ENCODE data around the gene RBM18. TPM values are rescaled to one million over a fixed set of nuclear protein-coding genes. Genes with fewer than 3 reads are reported as not detected.

RBM18 gene
- total and polyA plus RNA-seq, 4 donors = 7.6 to 16.6 (median 11.6) TPM

- Histone ChIP-seq H3K36me3 (ENCODE audit: control insufficient read depth in 1 of 2, insufficient read depth in 2 of 2, low read length in 1 of 2) (no peaks in the 10 kb centered on the region), H3K4me1 (ENCODE audit: control insufficient read depth in 1 of 2, insufficient read depth in 2 of 2, low read length in 2 of 2) (no peaks in the 10 kb centered on the region), H3K27me3 (ENCODE audit: control insufficient read depth in 1 of 2, insufficient read depth in 2 of 2, low read length in 1 of 2) (peaks cover 0 to 2% of the 10 kb centered on the region in 2 donors), H3K27ac (ENCODE audit: low read depth in 1 of 2, low read length in 2 of 2) (no peak overlapping the region), H3K4me3 (ENCODE audit: low read length in 2 of 2) (no peak overlapping the region), H3K9me3 (ENCODE audit: control insufficient read depth, low read length) (no peaks in the 10 kb centered on the region)
- intact Hi-C loops (cut with DNase I) = no loop called here
- DNase-seq (peak in 1 of 2 donors; percentile 48), ATAC-seq (ENCODE audit: low FRiP score) (no peak)
- WGBS, 2 donors = 85 to 86% methylated on average over 9 of the region's 9 CpGs
Measured at GRCh38 chr9:122206118-122207046, 58.3 kb downstream of the RBM18 start.

GRCh38 chr9:122205176-122205575, 59.5 kb downstream of the RBM18 start:
- Histone ChIP-seq H3K36me3 (ENCODE audit: control insufficient read depth in 1 of 2, insufficient read depth in 2 of 2, low read length in 1 of 2) (no peaks in the 10 kb centered on the region), H3K27me3 (ENCODE audit: control insufficient read depth in 1 of 2, insufficient read depth in 2 of 2, low read length in 1 of 2) (no peaks in the 10 kb centered on the region), H3K9me3 (ENCODE audit: control insufficient read depth, low read length) (no peaks in the 10 kb centered on the region), H3K4me3 (ENCODE audit: low read length in 2 of 2) (no peak overlapping the region), H3K27ac (ENCODE audit: low read depth in 1 of 2, low read length in 2 of 2) (no peak overlapping the region), H3K4me1 (ENCODE audit: control insufficient read depth in 1 of 2, insufficient read depth in 2 of 2, low read length in 2 of 2) (no peaks in the 10 kb centered on the region)
- intact Hi-C loops (cut with DNase I) = no loop called here
- 89% methylated on average over 8 of the region's 8 CpGs for WGBS, 2 donors
- ATAC-seq (ENCODE audit: low FRiP score) = no peak
- DNase-seq = no peak

GRCh38 chr9:122204491-122204890, 60.1 kb downstream of the RBM18 start:
- WGBS, 2 donors = 89 to 91% methylated on average over 12 of the region's 12 CpGs
- ATAC-seq (ENCODE audit: low FRiP score) (no peak), DNase-seq (peak in 1 of 2 donors; percentile 61)
- Histone ChIP-seq H3K27me3 (ENCODE audit: control insufficient read depth in 1 of 2, insufficient read depth in 2 of 2, low read length in 1 of 2) (no peaks in the 10 kb centered on the region), H3K9me3 (ENCODE audit: control insufficient read depth, low read length) (no peaks in the 10 kb centered on the region), H3K4me3 (ENCODE audit: low read length in 2 of 2) (no peak overlapping the region), H3K27ac (ENCODE audit: low read depth in 1 of 2, low read length in 2 of 2) (no peak overlapping the region), H3K4me1 (ENCODE audit: control insufficient read depth in 1 of 2, insufficient read depth in 2 of 2, low read length in 2 of 2) (no peaks in the 10 kb centered on the region), H3K36me3 (ENCODE audit: control insufficient read depth in 1 of 2, insufficient read depth in 2 of 2, low read length in 1 of 2) (no peaks in the 10 kb centered on the region)
- intact Hi-C loops (cut with DNase I) = no loop called here

- Histone ChIP-seq H3K36me3 (ENCODE audit: control insufficient read depth in 1 of 2, insufficient read depth in 2 of 2, low read length in 1 of 2) (no peaks in the 10 kb centered on the region), H3K27me3 (ENCODE audit: control insufficient read depth in 1 of 2, insufficient read depth in 2 of 2, low read length in 1 of 2) (no peaks in the 10 kb centered on the region), H3K4me3 (ENCODE audit: low read length in 2 of 2) (no peak overlapping the region), H3K4me1 (ENCODE audit: control insufficient read depth in 1 of 2, insufficient read depth in 2 of 2, low read length in 2 of 2) (no peaks in the 10 kb centered on the region), H3K27ac (ENCODE audit: low read depth in 1 of 2, low read length in 2 of 2) (no peak overlapping the region), H3K9me3 (ENCODE audit: control insufficient read depth, low read length) (no peaks in the 10 kb centered on the region)
- intact Hi-C loops (cut with DNase I) = no loop called here
- ATAC-seq (ENCODE audit: low FRiP score) (no peak), DNase-seq (no peak)
- 95 to 96% methylated on average over 5 of the region's 5 CpGs for WGBS, 2 donors
Measured at GRCh38 chr9:122204055-122204454, 60.6 kb downstream of the RBM18 start.

- Histone ChIP-seq H3K27me3 (ENCODE audit: control insufficient read depth in 1 of 2, insufficient read depth in 2 of 2, low read length in 1 of 2) (no peaks in the 10 kb centered on the region), H3K27ac (ENCODE audit: low read depth in 1 of 2, low read length in 2 of 2) (no peak overlapping the region), H3K4me3 (ENCODE audit: low read length in 2 of 2) (no peak overlapping the region), H3K4me1 (ENCODE audit: control insufficient read depth in 1 of 2, insufficient read depth in 2 of 2, low read length in 2 of 2) (no peaks in the 10 kb centered on the region), H3K36me3 (ENCODE audit: control insufficient read depth in 1 of 2, insufficient read depth in 2 of 2, low read length in 1 of 2) (no peaks in the 10 kb centered on the region), H3K9me3 (ENCODE audit: control insufficient read depth, low read length) (no peaks in the 10 kb centered on the region)
- 84 to 87% methylated on average over 3 of the region's 3 CpGs for whole genome bisulfite sequencing, 2 donors
- peak in 1 of 2 donors; percentile 17 for DNase-seq
- intact Hi-C loops (cut with DNase I) = no loop called here
- no peak for ATAC-seq (ENCODE audit: low FRiP score)
Measured at GRCh38 chr9:122202111-122202510, 62.5 kb downstream of the RBM18 start.

- no peak for ATAC-seq (ENCODE audit: low FRiP score)
- Histone ChIP-seq H3K27ac (ENCODE audit: low read depth in 1 of 2, low read length in 2 of 2) (no peak overlapping the region), H3K36me3 (ENCODE audit: control insufficient read depth in 1 of 2, insufficient read depth in 2 of 2, low read length in 1 of 2) (no peaks in the 10 kb centered on the region), H3K9me3 (ENCODE audit: control insufficient read depth, low read length) (no peaks in the 10 kb centered on the region), H3K4me1 (ENCODE audit: control insufficient read depth in 1 of 2, insufficient read depth in 2 of 2, low read length in 2 of 2) (no peaks in the 10 kb centered on the region), H3K27me3 (ENCODE audit: control insufficient read depth in 1 of 2, insufficient read depth in 2 of 2, low read length in 1 of 2) (no peaks in the 10 kb centered on the region), H3K4me3 (ENCODE audit: low read length in 2 of 2) (no peak overlapping the region)
- intact Hi-C loops (cut with DNase I) = no loop called here
- peak in 1 of 2 donors; percentile 24 for DNase-seq
- WGBS, 2 donors = 97 to 100% methylated on average over 1 of the region's 1 CpG
Measured at GRCh38 chr9:122201641-122202040, 63.0 kb downstream of the RBM18 start.

GRCh38 chr9:122200960-122201595, 63.6 kb downstream of the RBM18 start:
- peak in 1 of 2 donors; percentile 71 for DNase-seq
- Histone ChIP-seq H3K27ac (ENCODE audit: low read depth in 1 of 2, low read length in 2 of 2) (no peak overlapping the region), H3K9me3 (ENCODE audit: control insufficient read depth, low read length) (no peaks in the 10 kb centered on the region), H3K4me3 (ENCODE audit: low read length in 2 of 2) (no peak overlapping the region), H3K4me1 (ENCODE audit: control insufficient read depth in 1 of 2, insufficient read depth in 2 of 2, low read length in 2 of 2) (no peaks in the 10 kb centered on the region), H3K36me3 (ENCODE audit: control insufficient read depth in 1 of 2, insufficient read depth in 2 of 2, low read length in 1 of 2) (no peaks in the 10 kb centered on the region), H3K27me3 (ENCODE audit: control insufficient read depth in 1 of 2, insufficient read depth in 2 of 2, low read length in 1 of 2) (no peaks in the 10 kb centered on the region)
- intact Hi-C loops (cut with DNase I) = no loop called here
- ATAC-seq (ENCODE audit: low FRiP score) = no peak
- 83 to 86% methylated on average over 7 of the region's 7 CpGs for WGBS, 2 donors

GRCh38 chr9:122197882-122198281, 66.8 kb downstream of the RBM18 start:
- H3K9me3 ChIP-seq (ENCODE audit: control insufficient read depth, low read length) = no peaks in the 10 kb centered on the region
- H3K4me1 ChIP-seq (ENCODE audit: control insufficient read depth in 1 of 2, insufficient read depth in 2 of 2, low read length in 2 of 2) = no peaks in the 10 kb centered on the region
- WGBS, 2 donors = 64 to 69% methylated on average over 4 of the region's 4 CpGs
- intact Hi-C loops (cut with DNase I) = no loop called here
- H3K4me3 ChIP-seq (ENCODE audit: low read length in 2 of 2) = no peak overlapping the region
- ATAC-seq (ENCODE audit: low FRiP score) (no peak), DNase-seq (peak in 1 of 2 donors; percentile 23)
- no peak overlapping the region for H3K27ac ChIP-seq (ENCODE audit: low read depth in 1 of 2, low read length in 2 of 2)
- no peaks in the 10 kb centered on the region for H3K36me3 ChIP-seq (ENCODE audit: control insufficient read depth in 1 of 2, insufficient read depth in 2 of 2, low read length in 1 of 2)
- H3K27me3 ChIP-seq (ENCODE audit: control insufficient read depth in 1 of 2, insufficient read depth in 2 of 2, low read length in 1 of 2) = no peaks in the 10 kb centered on the region

All from aorta (tissue), 5 donors.